Activated CD8-positive, alpha-beta memory T cell treated with anti-CD3 and anti-CD28 coated beads, Interleukin-2, amount 50 U/mL, for 1 hour (primary cell): ENCODE data around the gene WASF2.
"Not testable (repeated sequence)": the region's sequence is repeated elsewhere in the genome, so short reads cannot be mapped to it uniquely, and the experiment has no call there.

ENCODE experiments used
- DNase-seq: peaks from one replicate; pipeline ENCODE4 v3.0.0-alpha.2; 2020; ENCODE audit errors: extremely low read depth

The WASF2 gene

GRCh38 chr1:27398405-27399149, 91.4 kb downstream of the WASF2 start:
- DNase-seq = no peak

- no peak for DNase-seq
Observed at GRCh38 chr1:27397749-27398148, 92.2 kb downstream of the WASF2 start.

DNA sequence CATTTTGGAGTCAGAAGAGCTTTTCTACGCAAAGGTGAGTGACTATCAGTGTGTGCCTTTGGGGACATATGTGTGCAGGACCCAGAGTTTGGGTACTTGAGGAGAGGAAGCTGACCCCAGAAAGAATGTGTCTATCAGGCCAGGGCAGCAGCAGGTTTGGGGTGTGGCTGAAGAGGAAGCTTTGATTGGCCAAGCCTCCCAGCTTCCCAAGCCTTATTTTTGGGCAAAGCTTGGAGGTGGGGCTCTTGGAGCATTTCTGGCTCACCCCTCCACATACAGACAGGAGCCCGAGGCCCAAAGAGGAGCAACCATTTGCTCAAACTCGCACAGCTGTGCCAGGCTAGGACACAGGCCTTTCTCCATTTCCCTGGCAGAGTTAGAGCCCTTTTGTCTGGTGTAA, 92.9 kb downstream of the WASF2 start:
- DNase-seq = no peak

DNA sequence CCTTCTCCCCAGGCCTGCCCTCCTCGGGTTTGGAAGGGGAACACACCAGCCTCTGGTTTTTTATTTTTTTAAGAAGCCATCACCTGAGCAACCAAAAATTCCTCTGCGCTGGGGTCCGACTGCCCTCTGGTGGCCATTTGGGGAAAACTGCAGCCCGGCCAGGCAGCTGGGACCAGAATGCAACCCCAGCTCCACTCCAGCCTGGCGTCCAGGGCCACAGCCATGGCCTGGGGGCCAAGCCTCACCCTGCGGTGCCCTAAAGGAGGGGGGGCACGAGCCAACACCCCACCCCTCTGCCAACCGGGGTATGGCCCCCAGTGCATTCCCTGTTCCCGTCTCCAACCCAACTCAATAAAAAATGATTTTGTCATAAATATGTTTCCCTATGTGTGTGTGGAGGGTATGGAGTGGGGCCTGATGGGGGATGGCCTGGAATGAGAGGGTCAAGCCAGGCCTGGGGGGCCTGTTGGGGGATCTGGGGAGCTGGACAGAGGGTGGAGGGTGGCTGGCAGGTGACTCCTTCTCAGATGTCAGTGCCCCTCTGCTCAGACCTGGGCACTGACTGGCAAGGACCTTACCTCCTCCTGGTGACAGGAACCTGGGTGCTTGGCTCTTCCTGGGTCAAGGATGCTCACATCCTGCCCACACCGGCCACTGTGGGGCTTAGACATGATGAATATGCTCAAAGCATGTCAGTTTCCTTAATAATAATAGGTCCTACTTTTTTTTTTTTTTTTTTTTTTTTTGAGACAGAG, 94.3 kb downstream of the WASF2 start:
- peak; percentile 39 for DNase-seq

- DNase-seq = no peak
Observed at GRCh38 chr1:27394925-27395324, 95.0 kb downstream of the WASF2 start.

GRCh38 chr1:27394282-27394658, 95.7 kb downstream of the WASF2 start:
- no peak for DNase-seq

- DNase-seq = no peak
Observed at GRCh38 chr1:27393641-27394281, 96.2 kb downstream of the WASF2 start.

DNA sequence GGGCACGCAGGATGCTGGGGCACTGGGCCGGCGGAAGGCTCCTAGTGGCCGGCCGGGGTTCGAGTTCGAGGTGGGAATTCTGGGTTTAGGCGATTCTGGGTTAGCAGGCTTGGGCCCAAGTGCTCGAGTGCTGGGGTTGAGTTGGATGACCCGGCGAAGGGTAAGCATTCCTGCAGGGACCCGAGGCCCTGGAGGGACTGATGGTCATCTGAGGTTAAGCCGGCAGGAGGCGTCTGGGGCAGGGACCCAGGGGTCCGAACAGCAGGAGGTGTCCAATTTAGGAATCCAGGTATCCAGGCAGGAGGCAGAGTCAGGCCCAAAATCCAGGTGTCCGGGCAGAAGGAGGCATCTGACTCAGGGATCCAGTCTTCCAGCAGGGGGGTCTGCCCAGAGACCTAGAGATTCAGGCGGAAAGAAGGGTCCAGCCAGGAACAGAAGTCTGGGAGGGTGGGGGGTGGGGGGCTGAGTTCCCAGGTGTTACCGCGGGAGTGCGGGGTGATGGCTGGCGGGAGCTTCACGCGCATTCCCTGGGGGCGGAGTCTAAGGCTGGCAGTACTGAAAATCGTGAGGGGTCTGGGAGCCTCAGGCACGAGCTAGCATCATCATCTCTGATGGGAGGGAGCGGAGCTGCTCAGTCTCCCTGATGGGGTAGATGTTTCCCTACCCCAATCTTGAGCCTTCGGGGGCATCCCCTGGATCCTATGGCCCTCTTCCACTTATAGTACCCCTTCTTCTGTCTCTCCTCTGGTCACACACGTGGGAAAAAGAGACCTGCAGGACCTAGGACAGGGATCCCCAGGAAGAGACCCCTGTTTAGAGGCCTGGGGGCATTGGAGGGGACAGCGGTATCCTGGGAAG, 97.0 kb downstream of the WASF2 start:
- DNase-seq = no peak

GRCh38 chr1:27392096-27392777, 97.7 kb downstream of the WASF2 start, which contains the start of gene GPR3:
Gene GPR3 (plus strand): TSS chr1:27392622. CDS start chr1:27393799, 1,177 bp downstream.
- DNase-seq = peak; percentile 86

GRCh38 chr1:27391511-27392095, 98.4 kb downstream of the WASF2 start:
- no peak for DNase-seq

- no peak for DNase-seq
Observed at GRCh38 chr1:27388337-27389005, 101.5 kb downstream of the WASF2 start.

GRCh38 chr1:27384797-27385196, 105.2 kb downstream of the WASF2 start:
- not testable (repeated sequence) for DNase-seq

DNA sequence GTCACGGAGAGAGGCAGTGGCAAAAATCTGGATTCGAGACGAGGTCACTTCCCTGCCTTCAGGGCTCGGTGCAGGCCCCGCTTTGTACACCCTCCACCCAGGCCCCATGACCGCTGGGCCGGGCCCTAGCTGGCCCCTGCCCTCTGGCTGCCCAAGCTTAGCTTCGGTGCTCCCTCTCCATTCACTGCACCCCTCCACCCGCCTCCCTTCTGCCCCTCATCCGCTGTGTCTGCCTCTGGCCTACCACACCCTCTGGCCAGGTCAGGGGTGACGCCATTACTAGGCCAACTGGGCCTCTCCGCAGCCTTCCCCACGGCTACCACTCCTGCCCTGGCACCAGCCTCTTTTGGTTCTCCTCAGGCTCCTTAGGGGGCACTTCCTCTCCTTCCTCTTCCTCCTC, 106.3 kb downstream of the WASF2 start:
- no peak for DNase-seq

DNA sequence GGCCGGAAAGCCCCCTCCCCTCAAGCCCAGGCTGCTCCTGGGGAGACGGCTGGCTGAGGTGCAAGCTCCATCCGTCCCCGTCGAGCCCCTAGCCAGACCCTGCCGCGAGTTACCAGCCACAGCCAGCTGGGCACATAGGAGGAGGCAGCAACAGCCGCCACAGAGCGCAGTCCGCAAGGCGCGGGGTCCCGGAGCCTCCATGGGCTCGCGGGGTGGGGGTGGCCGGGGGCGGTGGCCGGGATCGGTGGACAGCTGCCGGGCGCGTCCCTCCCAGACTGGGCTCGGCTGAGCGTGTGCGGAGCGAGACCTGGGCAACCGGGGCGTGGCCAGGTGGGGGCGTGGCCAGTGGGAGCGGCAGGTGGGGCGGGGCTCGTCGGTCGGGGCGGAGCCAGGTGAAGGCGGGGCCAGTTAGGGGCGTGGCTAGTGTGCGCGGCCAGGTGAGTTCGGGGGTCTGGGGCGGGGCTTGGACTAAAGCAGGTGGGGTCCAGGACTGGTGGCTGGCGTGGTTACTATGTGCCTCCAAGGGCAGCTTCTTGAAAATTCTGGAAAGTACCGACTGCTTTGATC, 106.8 kb downstream of the WASF2 start, which contains the start of gene CD164L2:
Gene CD164L2, minus strand, starts transcription at position 295 of the 567 bp plus-strand sequence. Its CDS starts 94 bp downstream, at position 201.
- no peak for DNase-seq

DNA sequence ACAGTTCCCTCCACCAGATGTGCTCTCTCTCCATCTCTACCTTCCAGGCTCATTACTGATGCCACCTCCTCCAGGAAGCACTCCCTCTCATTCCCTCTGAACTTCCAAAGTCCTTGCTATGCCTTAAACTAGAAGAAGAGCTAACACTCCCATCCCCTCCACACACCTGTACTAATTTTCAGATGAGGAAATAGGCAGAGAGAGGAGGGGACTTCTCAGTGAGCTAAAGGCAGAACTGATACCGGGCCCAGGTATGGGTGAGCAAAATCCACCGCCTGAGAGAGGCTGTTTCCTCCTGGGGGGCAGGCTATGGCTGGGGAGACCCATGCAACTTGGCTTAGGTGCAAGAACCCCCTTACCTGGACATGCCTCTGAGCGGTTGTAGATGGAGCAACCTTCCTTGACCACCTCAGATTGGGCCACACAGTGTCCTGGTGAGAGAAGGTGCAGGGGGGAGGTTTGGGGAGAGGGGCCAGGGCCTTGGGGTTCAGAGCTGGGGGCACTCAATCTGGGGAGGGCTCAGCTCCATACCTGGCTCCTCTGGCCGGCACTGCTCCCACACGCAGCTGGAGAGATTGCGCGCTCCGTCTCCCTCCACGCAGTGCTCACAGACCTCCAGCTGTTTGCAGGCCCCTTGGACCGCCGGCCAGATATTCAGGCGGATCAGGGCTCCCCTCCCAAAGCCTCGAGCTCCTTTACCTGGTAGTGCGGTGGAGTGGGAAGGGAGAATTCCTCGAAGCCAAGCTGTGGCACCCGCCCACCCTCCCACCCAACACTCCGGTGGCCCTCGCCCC, 107.8 kb downstream of the WASF2 start:
- DNase-seq = no peak

- no peak for DNase-seq
Observed at GRCh38 chr1:27380766-27381733, 108.9 kb downstream of the WASF2 start.

- DNase-seq = no peak
Observed at GRCh38 chr1:27380224-27380623, 109.7 kb downstream of the WASF2 start.
